Liver (tissue), 9 donors: ENCODE results near the gene RAMAC. TPM values are rescaled to one million over a fixed set of nuclear protein-coding genes. Genes with fewer than 3 reads are reported as not detected.
"Not testable (repeated sequence)": the region's sequence is repeated elsewhere in the genome, so short reads cannot be mapped to it uniquely, and the experiment has no call there.

Source experiments
- DNase-seq: peaks from one replicate; pipeline ENCODE4 v3.0.0-alpha.2; 2017; ENCODE audit warnings: low spot score
- H3K27ac ChIP-seq, 2 donors: one replicate each; pipeline ENCODE4 v1.7.0; 2013; ENCODE audit warnings: inconsistent platforms in 2 of 2, low read length in 2 of 2, control low read depth in 1 of 2, low read depth in 1 of 2, mild to moderate bottlenecking in 1 of 2
- H3K27me3 ChIP-seq, 4 donors: one replicate each; pipeline versions ENCODE4 v1.6.1 to v1.7.0; 2013; ENCODE audit warnings: low read length in 3 of 4, inconsistent platforms in 1 of 4, mild to moderate bottlenecking in 1 of 4, moderate library complexity in 1 of 4; ENCODE audit not compliant: control insufficient read depth in 4 of 4, insufficient read depth in 4 of 4
- H3K36me3 ChIP-seq, 4 donors: one replicate each; pipeline versions ENCODE4 v1.6.1 to v1.7.0; 2013; ENCODE audit warnings: low read length in 3 of 4, mild to moderate bottlenecking in 3 of 4, low read depth in 1 of 4, moderate library complexity in 1 of 4; ENCODE audit not compliant: control insufficient read depth in 4 of 4, insufficient read depth in 3 of 4
- H3K4me1 ChIP-seq, 4 donors: one replicate each; pipeline versions ENCODE4 v1.6.1 to v1.7.0; 2013; ENCODE audit warnings: low read length in 3 of 4, mild to moderate bottlenecking in 3 of 4, moderate library complexity in 1 of 4; ENCODE audit not compliant: control insufficient read depth in 4 of 4, insufficient read depth in 4 of 4
- H3K4me3 ChIP-seq, 3 donors: one replicate each; pipeline versions ENCODE4 v1.6.1 to v1.7.0; 2013; ENCODE audit warnings: low read length in 3 of 3, control low read depth in 1 of 3, low read depth in 1 of 3, mild to moderate bottlenecking in 1 of 3
- H3K9ac ChIP-seq, 2 donors: one replicate each; pipeline ENCODE4 v1.7.0; 2013; ENCODE audit warnings: low read length in 2 of 2, mild to moderate bottlenecking in 2 of 2, moderate library complexity in 2 of 2, control low read depth in 1 of 2, low read depth in 1 of 2
- H3K9me3 ChIP-seq, 4 donors: one replicate each; pipeline versions ENCODE4 v1.6.1 to v1.7.0; 2013; ENCODE audit warnings: low read length in 3 of 4; ENCODE audit not compliant: control insufficient read depth in 4 of 4
- CTCF ChIP-seq: fragments of 150-350 bp; IDR thresholded peaks from 2 replicates; pipeline ENCODE4 v1.5.1; 2017; ENCODE audit warnings: improper control_type of control experiment, low read depth, low read length; ENCODE audit not compliant: missing input control
- EGR1 ChIP-seq, 2 donors: IDR thresholded peaks; 2 replicates each; pipeline ENCODE4 v1.6.1; 2016 to 2018; ENCODE audit warnings: antibody characterized with exemption in 2 of 2, low read depth in 2 of 2
- FOXA1 ChIP-seq: IDR thresholded peaks from 2 replicates; pipeline ENCODE4 v1.6.1; 2016; ENCODE audit warnings: antibody characterized with exemption
- FOXA2 ChIP-seq: IDR thresholded peaks from 2 replicates; pipeline ENCODE4 v1.6.1; 2016; ENCODE audit warnings: antibody characterized with exemption
- HNF4A ChIP-seq, 2 donors: conservative IDR thresholded peaks; 2 replicates each; pipeline ENCODE4 v1.6.1; 2016; ENCODE audit warnings: antibody characterized with exemption in 2 of 2, mild to moderate bottlenecking in 2 of 2
- JUND ChIP-seq, 2 donors: IDR thresholded peaks; 2 replicates each; pipeline ENCODE4 v1.6.1; 2016; ENCODE audit warnings: antibody characterized with exemption in 2 of 2
- MAX ChIP-seq: IDR thresholded peaks from 2 replicates; pipeline ENCODE4 v1.6.1; 2016; ENCODE audit warnings: antibody characterized with exemption
- RAD21 ChIP-seq, 2 donors: IDR thresholded peaks; 2 replicates each; pipeline ENCODE4 v1.6.1; 2016; ENCODE audit warnings: antibody characterized with exemption in 2 of 2, mild to moderate bottlenecking in 2 of 2
- REST ChIP-seq: IDR thresholded peaks from 2 replicates; pipeline ENCODE4 v1.6.1; 2016; ENCODE audit warnings: antibody characterized with exemption, mild to moderate bottlenecking
- RXRA ChIP-seq, 2 donors: IDR thresholded peaks; 2 replicates each; pipeline ENCODE4 v1.6.1; 2017 to 2018; ENCODE audit warnings: antibody characterized with exemption in 2 of 2, mild to moderate bottlenecking in 1 of 2
- SP1 ChIP-seq: IDR thresholded peaks from 2 replicates; pipeline ENCODE4 v1.6.1; 2018; ENCODE audit warnings: antibody characterized with exemption, mild to moderate bottlenecking
- TAF1 ChIP-seq: conservative IDR thresholded peaks from 2 replicates; pipeline ENCODE4 v1.6.1; 2016; ENCODE audit warnings: antibody characterized with exemption, mild to moderate bottlenecking
- ZBTB33 ChIP-seq: IDR thresholded peaks from 2 replicates; pipeline ENCODE4 v1.6.1; 2016; ENCODE audit warnings: antibody characterized with exemption
- WGBS: extraction: QIAGEN DNeasy Blood & Tissue Kit; methylation state at CpG from one replicate; pipeline ENCODE4 v1.1.7; 2013; 5-methylcytosine and 5-hydroxymethylcytosine counted together
- polyA plus RNA-seq, 2 donors: library from polyadenylated mRNA; stranded (reverse) in 1 of 2; unstranded in 1 of 2; fragments of 200-250 nt in 1 of 2; fragments of >200 nt in 1 of 2; fragmentation: Nextera tagmentation in 1 of 2; extraction: Ambion mirVana in 1 of 2; gene quantifications; one replicate each; pipeline versions ENCODE4 v1.2.1 to v1.2.3, GENCODE V29; 2013 to 2015
- total RNA-seq, 2 donors: library from RNA; depleted of rRNA; stranded (reverse); fragments of >200 nt; gene quantifications; one replicate each; pipeline ENCODE4 v1.2.3, GENCODE V29; 2014
- donor health status: healthy.
- donor health status: healthy.
- donor health status: healthy.
- donor health status: healthy.
- donor health status: healthy.

Gene RAMAC
- total and polyA plus RNA-seq, 4 donors: 10.0 to 26.1 (median 16.6) TPM

DNA sequence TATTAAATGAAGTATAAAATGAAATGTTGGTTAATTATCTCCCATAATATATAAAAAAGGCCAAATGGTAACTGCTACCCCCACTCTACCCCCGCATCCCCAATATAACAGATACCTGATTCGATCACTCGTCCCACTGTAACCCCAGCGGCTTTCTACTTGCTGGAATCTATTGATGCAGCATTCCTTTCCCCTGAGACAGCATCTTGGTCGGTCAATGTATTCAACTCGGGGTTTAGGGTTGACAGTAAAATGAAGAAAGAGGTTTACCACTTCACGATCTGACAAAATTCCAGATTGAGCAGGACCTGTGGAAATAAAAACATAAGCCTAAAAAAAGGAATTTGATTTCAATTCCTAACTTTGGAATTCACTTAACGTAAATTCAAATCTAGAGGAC lies 44.0 kb downstream of the RAMAC start:
- no peak overlapping the region for H3K9ac ChIP-seq
- no peaks in the 10 kb centered on the region for H3K27me3 ChIP-seq
- peaks cover 7 to 21% (median 13%) of the 10 kb centered on the region in 4 donors for H3K36me3 ChIP-seq
- no peak for DNase-seq
- no peaks in the 10 kb centered on the region for H3K9me3 ChIP-seq
- H3K4me1 ChIP-seq: no peaks in the 10 kb centered on the region
- 97% methylated on average over 8 of the region's 8 CpGs for WGBS
- no peak overlapping the region for H3K4me3 ChIP-seq
- TF ChIP-seq SP1: no peak
- no peak for TF ChIP-seq JUND (IDR thresholded peaks at IDR 0.05)
- no peak for TF ChIP-seq MAX
- no peak for TF ChIP-seq FOXA2
- H3K27ac ChIP-seq: no peak overlapping the region

DNA sequence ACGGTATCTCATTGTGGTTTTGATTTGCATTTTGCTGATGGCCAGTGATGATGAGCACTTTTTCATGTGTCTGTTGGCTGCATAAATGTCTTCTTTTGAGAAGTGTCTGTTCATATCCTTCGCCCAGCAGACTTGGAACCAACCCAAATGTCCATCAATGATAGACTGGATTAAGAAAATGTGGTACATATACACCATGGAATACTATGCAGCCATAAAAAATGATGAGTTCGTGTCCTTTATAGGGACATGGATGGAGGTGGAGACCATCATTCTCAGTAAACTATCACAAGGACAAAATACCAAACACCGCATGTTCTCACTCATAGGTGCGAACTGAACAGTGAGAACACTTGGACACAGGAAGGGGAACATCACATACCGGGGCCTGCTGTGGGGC lies 45.2 kb downstream of the RAMAC start:
- H3K9me3 ChIP-seq, H3K4me3 ChIP-seq, H3K27ac ChIP-seq, H3K4me1 ChIP-seq, DNase-seq, H3K27me3 ChIP-seq, H3K9ac ChIP-seq: not testable (repeated sequence)
- H3K36me3 ChIP-seq: peaks cover 7 to 21% (median 13%) of the 10 kb centered on the region in 4 donors
- WGBS: 98% methylated on average over 6 of the region's 6 CpGs

- Histone ChIP-seq H3K9me3 (no peaks in the 10 kb centered on the region), H3K4me3 (no peak overlapping the region), H3K27ac (no peak overlapping the region), H3K36me3 (peaks cover 3 to 20% (median 13%) of the 10 kb centered on the region in 4 donors), H3K4me1 (no peaks in the 10 kb centered on the region), H3K27me3 (no peaks in the 10 kb centered on the region), H3K9ac (no peak overlapping the region)
- DNase-seq: no peak
- 97% methylated on average over 6 of the region's 6 CpGs for WGBS
- TF ChIP-seq FOXA2 (no peak), RAD21 (IDR thresholded peaks at IDR 0.05) (no peak), SP1 (no peak), FOXA1 (no peak), JUND (IDR thresholded peaks at IDR 0.05) (no peak), ZBTB33 (no peak), REST (no peak), CTCF (no peak), RXRA (IDR thresholded peaks at IDR 0.05) (no peak), TAF1 (no peak), EGR1 (IDR thresholded peaks at IDR 0.05; ENCODE audit: low read depth in 2 of 2) (no peak), HNF4A (conservative IDR thresholded peaks at IDR 0.05) (no peak), MAX (no peak)
These were observed 50.2 kb downstream of the RAMAC start for GRCh38 chr15:83036253-83036652.
